Measurements from ENCODE around the gene ANKAR.

DNA sequence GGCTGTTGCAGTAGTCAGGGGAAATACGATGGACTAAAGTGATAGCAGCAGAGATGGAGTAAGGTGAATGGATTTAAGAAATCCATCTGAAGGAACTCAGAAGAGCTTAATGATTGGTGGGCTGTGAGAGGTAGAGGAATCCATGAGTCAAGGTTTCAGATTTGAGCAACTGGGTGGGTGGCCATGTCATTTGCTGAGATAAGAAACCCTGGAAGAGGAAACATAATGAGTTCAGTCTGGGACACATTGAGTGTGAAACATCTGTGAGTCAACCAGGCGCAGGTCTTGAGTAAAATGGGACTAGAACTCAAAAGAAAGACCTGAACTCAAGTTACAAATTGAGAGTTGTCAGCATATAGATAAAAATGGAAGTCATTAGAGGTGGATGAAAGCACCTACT is 32.9 kb upstream of the ANKAR start:
- TF ChIP-seq, protein P1, sequence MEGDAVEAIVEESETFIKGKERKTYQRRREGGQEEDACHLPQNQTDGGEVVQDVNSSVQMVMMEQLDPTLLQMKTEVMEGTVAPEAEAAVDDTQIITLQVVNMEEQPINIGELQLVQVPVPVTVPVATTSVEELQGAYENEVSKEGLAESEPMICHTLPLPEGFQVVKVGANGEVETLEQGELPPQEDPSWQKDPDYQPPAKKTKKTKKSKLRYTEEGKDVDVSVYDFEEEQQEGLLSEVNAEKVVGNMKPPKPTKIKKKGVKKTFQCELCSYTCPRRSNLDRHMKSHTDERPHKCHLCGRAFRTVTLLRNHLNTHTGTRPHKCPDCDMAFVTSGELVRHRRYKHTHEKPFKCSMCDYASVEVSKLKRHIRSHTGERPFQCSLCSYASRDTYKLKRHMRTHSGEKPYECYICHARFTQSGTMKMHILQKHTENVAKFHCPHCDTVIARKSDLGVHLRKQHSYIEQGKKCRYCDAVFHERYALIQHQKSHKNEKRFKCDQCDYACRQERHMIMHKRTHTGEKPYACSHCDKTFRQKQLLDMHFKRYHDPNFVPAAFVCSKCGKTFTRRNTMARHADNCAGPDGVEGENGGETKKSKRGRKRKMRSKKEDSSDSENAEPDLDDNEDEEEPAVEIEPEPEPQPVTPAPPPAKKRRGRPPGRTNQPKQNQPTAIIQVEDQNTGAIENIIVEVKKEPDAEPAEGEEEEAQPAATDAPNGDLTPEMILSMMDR (conservative IDR thresholded peaks at IDR 0.05 in 1 of 2, IDR thresholded peaks at IDR 0.05 in 1 of 2; ENCODE audit: extremely low read depth in 1 of 2, insufficient read depth in 1 of 2, low read depth in 1 of 2, low read length in 2 of 2), result no peak
- no peak for TF ChIP-seq EZH2 (IDR thresholded peaks at IDR 0.05; ENCODE audit: borderline replicate concordance, low read length)
